HepG2 (cell line): ENCODE data around the gene SLC38A4. TPM values are rescaled to one million over a fixed set of nuclear protein-coding genes. Genes with fewer than 3 reads are reported as not detected.

Experiments used
- EZH2 ChIP-seq: conservative IDR thresholded peaks from 2 replicates; pipeline ENCODE4 v1.6.1; 2012; ENCODE audit warnings: mild to moderate bottlenecking, low read depth, low read length, moderate library complexity
- FLYWCH1 ChIP-seq: sonication (generic); formaldehyde crosslinking; IDR thresholded peaks from 2 replicates; pipeline ENCODE4 v1.8.1; 2023; ENCODE audit warnings: mild to moderate bottlenecking, missing genetic modification reagents
- IKZF4 ChIP-seq: sonication (generic); formaldehyde crosslinking; IDR thresholded peaks from 2 replicates; pipeline ENCODE4 v1.5.1; 2020; ENCODE audit warnings: borderline replicate concordance, mild to moderate bottlenecking, low read depth, missing genetic modification reagents; ENCODE audit errors: not compliant biosample characterization
- KDM4B ChIP-seq: sonication (generic); formaldehyde crosslinking; IDR thresholded peaks from 2 replicates; pipeline ENCODE4 v1.4.0; 2020; ENCODE audit warnings: missing genetic modification reagents
- KMT2A ChIP-seq: sonication (generic); formaldehyde crosslinking; IDR thresholded peaks from 2 replicates; pipeline ENCODE4 v1.4.0; 2020; ENCODE audit warnings: missing genetic modification reagents
- MAFK ChIP-seq, 2 experiments: IDR thresholded peaks in 1 of 2; conservative IDR thresholded peaks in 1 of 2; 2 replicates each; pipeline ENCODE4 v1.6.1; 2011; ENCODE audit warnings: improper control_type of control experiment in 2 of 2, low read length in 2 of 2
- MBD4 ChIP-seq: IDR thresholded peaks from 2 replicates; pipeline ENCODE4 v1.6.1; 2012; ENCODE audit warnings: low read length, inconsistent platforms, borderline replicate concordance
- MIER3 ChIP-seq: IDR thresholded peaks from 2 replicates; pipeline ENCODE4 v1.6.1; 2016; ENCODE audit warnings: missing compliant biosample characterization, borderline replicate concordance
- NR2F6 ChIP-seq, 2 experiments: IDR thresholded peaks; 2 replicates each; pipeline ENCODE4 v1.6.1; 2016; ENCODE audit warnings: antibody characterized with exemption in 1 of 2, mild to moderate bottlenecking in 1 of 2
- REST ChIP-seq, 2 experiments: IDR thresholded peaks; 2 replicates each; pipeline ENCODE4 v1.6.1; 2011 to 2012; ENCODE audit warnings: low read length in 2 of 2, borderline replicate concordance in 1 of 2, low read depth in 1 of 2, mild to moderate bottlenecking in 1 of 2, moderate library complexity in 1 of 2
- ZNF232 ChIP-seq: sonication (generic); formaldehyde crosslinking; IDR thresholded peaks from 2 replicates; pipeline ENCODE4 v1.4.0; 2020; ENCODE audit warnings: missing genetic modification reagents, borderline replicate concordance
- ZNF382 ChIP-seq: sonication (generic); formaldehyde crosslinking; IDR thresholded peaks from 2 replicates; pipeline ENCODE4 v1.5.0; 2020; ENCODE audit warnings: missing genetic modification reagents, mild to moderate bottlenecking, borderline replicate concordance
- ZNF44 ChIP-seq: sonication (generic); formaldehyde crosslinking; IDR thresholded peaks from 2 replicates; pipeline ENCODE4 v1.5.1; 2020; ENCODE audit warnings: mild to moderate bottlenecking, missing genetic modification reagents
- ZNF713 ChIP-seq: sonication (generic); formaldehyde crosslinking; IDR thresholded peaks from 2 replicates; pipeline ENCODE4 v1.4.0; 2020; ENCODE audit warnings: mild to moderate bottlenecking, missing genetic modification reagents
- ZNF781 ChIP-seq: sonication (generic); formaldehyde crosslinking; IDR thresholded peaks from 2 replicates; pipeline ENCODE4 v1.5.1; 2020; ENCODE audit warnings: borderline replicate concordance, mild to moderate bottlenecking, missing genetic modification reagents; ENCODE audit errors: not compliant biosample characterization
- polyA plus RNA-seq, 8 experiments: library from polyadenylated mRNA; depleted of rRNA in 3 of 8; stranded (reverse) in 7 of 8; unstranded in 1 of 8; fragments of >200 nt; fragmentation: Illumina TruSeq in 4 of 8; extraction: Trizol in 4 of 8; gene quantifications; 2 replicates each; pipeline versions ENCODE4 v1.2.1 to v1.2.3, GENCODE V29; 2011 to 2016; ENCODE audit warnings: low read depth in 4 of 8, missing spikeins in 1 of 8, mixed read lengths in 1 of 8; ENCODE audit not compliant: insufficient read depth in 1 of 8
- total RNA-seq, 5 experiments: library from RNA; depleted of rRNA; stranded (reverse); fragments of >200 nt; fragmentation: Illumina TruSeq; extraction: Trizol; gene quantifications; 2 replicates each; pipeline ENCODE4 v1.2.3, GENCODE V29; 2016; ENCODE audit warnings: low read depth in 1 of 5
- TF ChIP-seq, protein P1 (sequence below): sonication (generic); formaldehyde crosslinking; IDR thresholded peaks from 2 replicates; pipeline ENCODE4 v1.5.1; 2020; ENCODE audit warnings: missing genetic modification reagents, mild to moderate bottlenecking, borderline replicate concordance
- TF ChIP-seq, protein P2 (sequence below): sonication (generic); formaldehyde crosslinking; IDR thresholded peaks from 2 replicates; pipeline ENCODE4 v1.8.0; 2022; ENCODE audit warnings: low read depth, missing genetic modification reagents
- TF ChIP-seq, protein P3 (sequence below): sonication (generic); formaldehyde crosslinking; IDR thresholded peaks from 2 replicates; pipeline ENCODE4 v1.5.1; 2020; ENCODE audit warnings: mild to moderate bottlenecking, moderate library complexity, missing genetic modification reagents
- TF ChIP-seq, protein P4 (sequence below): sonication (generic); formaldehyde crosslinking; IDR thresholded peaks from 2 replicates; pipeline ENCODE4 v1.5.1; 2020; ENCODE audit warnings: missing genetic modification reagents, mild to moderate bottlenecking, borderline replicate concordance

The SLC38A4 gene
- total and polyA plus RNA-seq, 2 of the 13 experiments (the other 11 are each of a cell fraction or from before 2014, with no cell fraction given), result 3.5 to 5.2 TPM

DNA sequence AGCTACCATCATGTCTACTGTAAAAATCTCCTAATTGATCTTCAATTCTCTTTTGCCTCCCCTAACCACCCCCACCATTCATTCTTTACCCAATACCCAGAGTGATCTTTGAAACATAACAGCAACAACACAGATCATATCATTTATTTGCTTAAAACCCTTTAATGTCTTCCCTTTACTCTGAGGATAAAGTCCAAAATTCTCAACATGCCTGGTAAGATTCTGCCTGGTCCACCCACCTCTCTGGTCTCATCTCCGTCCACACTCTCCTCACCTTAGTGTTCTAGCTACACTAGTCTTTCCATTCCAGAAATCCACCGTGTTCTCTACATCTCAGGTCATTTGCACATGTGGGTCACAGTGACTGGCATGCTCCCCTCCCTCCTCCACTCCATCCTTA is 27.7 kb downstream of the SLC38A4 start (continued):
- no peak for TF ChIP-seq ZNF713 (CRISPR knock-in tag)
- TF ChIP-seq, protein P1, sequence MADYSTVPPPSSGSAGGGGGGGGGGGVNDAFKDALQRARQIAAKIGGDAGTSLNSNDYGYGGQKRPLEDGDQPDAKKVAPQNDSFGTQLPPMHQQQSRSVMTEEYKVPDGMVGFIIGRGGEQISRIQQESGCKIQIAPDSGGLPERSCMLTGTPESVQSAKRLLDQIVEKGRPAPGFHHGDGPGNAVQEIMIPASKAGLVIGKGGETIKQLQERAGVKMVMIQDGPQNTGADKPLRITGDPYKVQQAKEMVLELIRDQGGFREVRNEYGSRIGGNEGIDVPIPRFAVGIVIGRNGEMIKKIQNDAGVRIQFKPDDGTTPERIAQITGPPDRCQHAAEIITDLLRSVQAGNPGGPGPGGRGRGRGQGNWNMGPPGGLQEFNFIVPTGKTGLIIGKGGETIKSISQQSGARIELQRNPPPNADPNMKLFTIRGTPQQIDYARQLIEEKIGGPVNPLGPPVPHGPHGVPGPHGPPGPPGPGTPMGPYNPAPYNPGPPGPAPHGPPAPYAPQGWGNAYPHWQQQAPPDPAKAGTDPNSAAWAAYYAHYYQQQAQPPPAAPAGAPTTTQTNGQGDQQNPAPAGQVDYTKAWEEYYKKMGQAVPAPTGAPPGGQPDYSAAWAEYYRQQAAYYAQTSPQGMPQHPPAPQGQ (CRISPR knock-in tag), result no peak
- TF ChIP-seq ZNF232, result no peak
- no peak for TF ChIP-seq MAFK (conservative IDR thresholded peaks at IDR 0.05 in 1 of 2, IDR thresholded peaks at IDR 0.05 in 1 of 2; ENCODE audit: low read length in 2 of 2)
- TF ChIP-seq, protein P2, sequence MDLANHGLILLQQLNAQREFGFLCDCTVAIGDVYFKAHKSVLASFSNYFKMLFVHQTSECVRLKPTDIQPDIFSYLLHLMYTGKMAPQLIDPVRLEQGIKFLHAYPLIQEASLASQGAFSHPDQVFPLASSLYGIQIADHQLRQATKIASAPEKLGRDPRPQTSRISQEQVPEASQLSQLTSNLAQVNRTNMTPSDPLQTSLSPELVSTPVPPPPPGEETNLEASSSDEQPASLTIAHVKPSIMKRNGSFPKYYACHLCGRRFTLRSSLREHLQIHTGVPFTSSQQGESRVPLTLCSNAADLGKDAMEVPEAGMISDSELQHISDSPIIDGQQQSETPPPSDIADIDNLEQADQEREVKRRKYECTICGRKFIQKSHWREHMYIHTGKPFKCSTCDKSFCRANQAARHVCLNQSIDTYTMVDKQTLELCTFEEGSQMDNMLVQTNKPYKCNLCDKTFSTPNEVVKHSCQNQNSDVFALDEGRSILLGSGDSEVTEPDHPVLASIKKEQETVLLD (CRISPR knock-in tag), result no peak
- TF ChIP-seq FLYWCH1 (CRISPR knock-in tag), result no peak
- TF ChIP-seq ZNF382 (CRISPR knock-in tag), result no peak
- no peak for TF ChIP-seq ZNF44 (CRISPR knock-in tag)
- no peak for TF ChIP-seq IKZF4 (CRISPR knock-in tag)
- no peak for TF ChIP-seq MBD4
- no peak for TF ChIP-seq KDM4B (CRISPR knock-in tag)
- TF ChIP-seq NR2F6 (IDR thresholded peaks at IDR 0.05), result peak; percentile 45; the same call in 1 of the 2 replicates
- TF ChIP-seq NR2F6 (CRISPR knock-in tag; IDR thresholded peaks at IDR 0.05), result 0 out of 2 replicates have a peak, but pooled peaks have one; percentile 29
- TF ChIP-seq REST (IDR thresholded peaks at IDR 0.05; ENCODE audit: borderline replicate concordance in 1 of 2, low read depth in 1 of 2, low read length in 2 of 2), result no peak
- no peak for TF ChIP-seq ZNF781 (CRISPR knock-in tag)
- TF ChIP-seq MIER3, result no peak
- TF ChIP-seq, protein P3, sequence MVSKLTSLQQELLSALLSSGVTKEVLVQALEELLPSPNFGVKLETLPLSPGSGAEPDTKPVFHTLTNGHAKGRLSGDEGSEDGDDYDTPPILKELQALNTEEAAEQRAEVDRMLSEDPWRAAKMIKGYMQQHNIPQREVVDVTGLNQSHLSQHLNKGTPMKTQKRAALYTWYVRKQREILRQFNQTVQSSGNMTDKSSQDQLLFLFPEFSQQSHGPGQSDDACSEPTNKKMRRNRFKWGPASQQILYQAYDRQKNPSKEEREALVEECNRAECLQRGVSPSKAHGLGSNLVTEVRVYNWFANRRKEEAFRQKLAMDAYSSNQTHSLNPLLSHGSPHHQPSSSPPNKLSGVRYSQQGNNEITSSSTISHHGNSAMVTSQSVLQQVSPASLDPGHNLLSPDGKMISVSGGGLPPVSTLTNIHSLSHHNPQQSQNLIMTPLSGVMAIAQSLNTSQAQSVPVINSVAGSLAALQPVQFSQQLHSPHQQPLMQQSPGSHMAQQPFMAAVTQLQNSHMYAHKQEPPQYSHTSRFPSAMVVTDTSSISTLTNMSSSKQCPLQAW (CRISPR knock-in tag), result no peak
- no peak for TF ChIP-seq EZH2
- no peak for TF ChIP-seq KMT2A (CRISPR knock-in tag)
- TF ChIP-seq, protein P4, sequence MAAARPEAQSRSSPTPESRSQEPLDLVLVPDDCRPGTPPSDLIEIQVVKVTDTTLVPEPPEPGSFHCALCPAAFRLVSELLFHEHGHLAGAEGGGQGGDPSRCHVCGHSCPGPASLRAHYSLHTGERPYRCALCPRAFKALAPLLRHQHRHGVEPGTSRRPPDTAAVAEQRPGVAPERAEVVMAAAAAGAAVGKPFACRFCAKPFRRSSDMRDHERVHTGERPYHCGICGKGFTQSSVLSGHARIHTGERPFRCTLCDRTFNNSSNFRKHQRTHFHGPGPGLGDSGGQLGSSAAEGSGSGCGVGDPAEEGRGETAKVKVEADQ, result no peak
